ENCODE results near the gene DRAM1. TPM values are rescaled to one million over a fixed set of nuclear protein-coding genes. Genes with fewer than 3 reads are reported as not detected.

DRAM1 gene
- total and polyA plus RNA-seq, 4 experiments from 2014 or later: 0.83 to 2.8 (median 2.5) TPM

DNA sequence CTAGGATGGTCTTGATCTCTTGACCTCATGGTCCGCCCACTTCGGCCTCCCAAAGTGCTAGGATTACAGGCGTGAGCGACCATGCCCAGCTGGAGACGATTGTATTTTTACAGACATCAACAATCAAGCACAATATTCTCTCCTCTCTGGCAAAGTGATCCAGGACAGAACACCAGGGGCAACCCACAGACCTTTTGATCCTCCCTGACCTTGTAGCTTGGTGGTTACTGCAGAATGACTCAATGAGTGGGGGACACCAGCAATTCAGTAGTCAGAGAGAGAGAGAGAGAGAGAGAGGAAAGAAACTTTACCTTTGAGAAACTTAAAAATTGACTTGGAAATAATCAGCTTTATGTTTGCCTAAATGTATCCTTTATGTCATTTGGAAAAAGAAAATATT, 51.2 kb downstream of the DRAM1 start:
- H3K4me3 ChIP-seq (ENCODE audit: low read length in 2 of 2): no peak overlapping the region
- no peaks in the 10 kb centered on the region for H3K36me3 ChIP-seq (ENCODE audit: insufficient read depth, low read length)
- no peaks in the 10 kb centered on the region for H3K4me1 ChIP-seq (ENCODE audit: insufficient read depth, low read length)
- H3K4me3 Mint-ChIP-seq: no peak overlapping the region
- no peaks in the 10 kb centered on the region for H3K9me3 ChIP-seq (ENCODE audit: control insufficient read depth in 1 of 2, low read length in 2 of 2)
- H3K27ac ChIP-seq (ENCODE audit: low read depth, low read length): no peak overlapping the region
- no peaks in the 10 kb centered on the region for H3K9me3 Mint-ChIP-seq
- ChIA-PET POLR2A (ENCODE audit: partially characterized antibody) (no interaction called here), CTCF (ENCODE audit: partially characterized antibody) (interaction anchor here (0.6 to 1.4 kb wide), 3 partner anchors 9 to 98 kb away, joined by 3 read pairs; no protein-coding TSS in a partner anchor)
- H3K36me3 Mint-ChIP-seq: no peaks in the 10 kb centered on the region
- H3K27me3 ChIP-seq (ENCODE audit: insufficient read depth, low read length): no peaks in the 10 kb centered on the region
- intact Hi-C loops (cut with micrococcal nuclease): no loop called here
- no peak for DNase-seq
- peaks cover 7% of the 10 kb centered on the region in 2 donors for H3K27me3 Mint-ChIP-seq
- no peak overlapping the region for H3K27ac Mint-ChIP-seq
- H3K4me1 Mint-ChIP-seq: no peaks in the 10 kb centered on the region

DNA sequence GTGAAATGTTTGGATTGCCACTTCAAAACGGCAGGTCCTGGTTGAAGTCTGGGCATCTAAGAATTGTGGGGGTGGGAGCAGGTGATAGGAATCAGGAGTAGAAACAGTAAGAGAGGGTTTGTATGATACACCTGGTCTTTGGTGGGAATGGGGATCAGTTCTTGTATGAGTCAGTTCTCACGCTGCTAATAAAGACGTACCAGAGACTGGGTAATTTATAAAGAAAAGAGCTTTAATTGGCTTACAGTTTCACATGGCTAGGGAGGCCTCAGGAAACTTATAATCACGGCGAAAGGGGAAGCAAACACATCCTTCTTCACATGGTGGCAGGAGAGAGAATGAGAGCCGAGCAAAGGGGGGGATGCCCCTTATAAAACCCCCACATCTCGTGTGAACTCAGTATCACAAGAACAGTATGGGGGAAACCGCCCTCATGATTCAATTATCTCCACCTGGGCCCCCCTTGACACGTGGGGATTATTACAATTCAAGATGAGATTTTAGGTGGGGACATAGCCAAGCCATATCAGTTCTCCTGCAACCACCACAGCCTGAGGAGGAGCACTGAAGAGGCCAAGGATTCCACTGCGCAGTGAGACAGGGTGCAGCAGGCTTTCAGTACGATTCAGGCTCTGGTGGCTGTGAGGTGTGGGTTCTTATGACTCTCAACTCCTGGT, 52.1 kb downstream of the DRAM1 start:
- Mint-ChIP-seq H3K9me3 (no peaks in the 10 kb centered on the region), H3K4me3 (peak overlapping the region in 1 of 8 donors; percentile 49), H3K4me1 (no peaks in the 10 kb centered on the region), H3K27ac (no peak overlapping the region), H3K36me3 (no peaks in the 10 kb centered on the region), H3K27me3 (peaks cover 7% of the 10 kb centered on the region in 2 donors)
- Histone ChIP-seq H3K4me1 (ENCODE audit: insufficient read depth, low read length) (no peaks in the 10 kb centered on the region), H3K36me3 (ENCODE audit: insufficient read depth, low read length) (no peaks in the 10 kb centered on the region), H3K27ac (ENCODE audit: low read depth, low read length) (no peak overlapping the region), H3K27me3 (ENCODE audit: insufficient read depth, low read length) (no peaks in the 10 kb centered on the region), H3K9me3 (ENCODE audit: control insufficient read depth in 1 of 2, low read length in 2 of 2) (no peaks in the 10 kb centered on the region), H3K4me3 (ENCODE audit: low read length in 2 of 2) (no peak overlapping the region)
- CTCF ChIA-PET (ENCODE audit: partially characterized antibody): interaction anchor here (1.2 to 1.4 kb wide), 2 partner anchors 10 to 12 kb away, joined by 3 read pairs; no protein-coding TSS in a partner anchor
- POLR2A ChIA-PET (ENCODE audit: partially characterized antibody): no interaction called here
- DNase-seq: no peak
- intact Hi-C loops (cut with micrococcal nuclease): no loop called here

DNA sequence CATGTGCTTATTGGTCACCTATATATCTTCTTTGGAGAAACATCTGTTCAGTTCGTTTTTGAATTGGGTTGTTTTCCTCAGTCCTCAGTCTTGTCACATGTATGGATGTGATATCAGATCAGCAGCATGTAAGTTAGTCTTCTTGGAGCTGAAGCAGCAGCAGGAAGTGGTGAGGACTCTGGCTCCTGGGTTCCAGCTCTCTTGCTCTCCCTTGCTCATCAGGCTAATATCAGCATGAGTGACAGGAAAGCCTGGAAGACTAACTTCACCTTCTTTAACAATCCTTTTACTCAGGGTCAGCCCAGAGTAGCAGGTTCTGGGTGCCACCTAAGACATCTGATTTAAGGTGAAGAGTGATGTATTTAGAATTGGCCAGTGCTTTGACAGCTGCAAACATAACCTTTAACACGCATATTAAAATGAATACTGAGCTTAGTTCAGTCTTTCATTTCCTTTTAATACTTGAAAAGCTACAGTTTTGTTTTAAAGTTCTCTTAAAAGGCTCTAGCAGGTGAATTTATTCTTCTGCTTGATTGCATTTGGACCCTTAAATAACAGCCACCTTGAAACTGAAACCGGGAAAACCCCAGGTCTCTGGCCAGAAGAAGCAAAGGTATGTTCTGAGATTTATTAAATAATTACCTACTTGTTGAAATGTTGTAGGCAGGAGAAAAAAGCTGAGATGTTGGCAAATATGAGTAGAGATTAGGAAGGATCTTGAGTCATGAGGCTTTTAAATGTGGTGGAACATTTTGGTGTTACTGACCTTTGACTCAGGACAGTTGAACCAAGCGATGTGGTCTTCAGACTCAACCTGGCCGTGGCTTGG, 54.3 kb downstream of the DRAM1 start:
- peaks cover 10 to 12% of the 10 kb centered on the region in 2 donors for H3K27me3 Mint-ChIP-seq
- H3K27ac Mint-ChIP-seq: no peak overlapping the region
- H3K36me3 Mint-ChIP-seq: no peaks in the 10 kb centered on the region
- no peaks in the 10 kb centered on the region for H3K9me3 Mint-ChIP-seq
- Histone ChIP-seq H3K27me3 (ENCODE audit: insufficient read depth, low read length) (no peaks in the 10 kb centered on the region), H3K9me3 (ENCODE audit: control insufficient read depth in 1 of 2, low read length in 2 of 2) (no peaks in the 10 kb centered on the region), H3K4me3 (ENCODE audit: low read length in 2 of 2) (no peak overlapping the region), H3K27ac (ENCODE audit: low read depth, low read length) (no peak overlapping the region), H3K36me3 (ENCODE audit: insufficient read depth, low read length) (no peaks in the 10 kb centered on the region), H3K4me1 (ENCODE audit: insufficient read depth, low read length) (no peaks in the 10 kb centered on the region)
- ChIA-PET CTCF (ENCODE audit: partially characterized antibody) (no interaction called here), POLR2A (ENCODE audit: partially characterized antibody) (no interaction called here)
- H3K4me3 Mint-ChIP-seq: no peak overlapping the region
- H3K4me1 Mint-ChIP-seq: no peaks in the 10 kb centered on the region
- no peak for DNase-seq
- intact Hi-C loops (cut with micrococcal nuclease): no loop called here

DNA sequence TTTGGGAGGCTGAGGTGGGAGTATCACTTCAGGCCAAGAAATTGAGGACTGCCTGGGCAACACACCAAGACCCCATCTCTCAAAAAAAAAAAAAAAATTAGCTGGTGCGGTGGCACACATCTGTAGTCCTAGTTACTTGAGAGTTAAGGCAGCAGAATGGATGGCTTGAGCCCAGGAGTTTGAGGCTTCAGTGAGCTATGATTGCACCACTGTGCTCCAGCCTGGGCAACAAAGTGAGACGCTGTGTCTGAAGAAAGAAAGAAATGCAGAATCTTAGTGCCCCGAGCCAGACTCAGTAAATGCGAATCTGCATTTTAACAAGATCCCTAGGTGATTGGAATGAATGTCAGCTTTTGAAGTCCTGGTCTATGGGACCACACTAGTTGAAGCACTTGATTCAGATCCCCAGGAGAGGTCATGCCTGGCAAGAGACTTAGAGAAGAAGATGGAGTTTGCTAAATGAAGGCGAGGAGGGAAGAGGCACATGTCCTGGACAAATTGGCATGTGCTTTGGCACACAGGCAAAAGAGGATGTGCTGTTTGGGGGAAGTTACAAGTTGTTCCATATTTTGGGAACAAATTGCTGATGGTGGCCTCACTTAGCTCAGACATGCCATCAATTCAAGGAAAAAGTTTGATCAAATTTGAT, 56.6 kb downstream of the DRAM1 start:
- DNase-seq: no peak
- no peaks in the 10 kb centered on the region for H3K4me1 ChIP-seq (ENCODE audit: insufficient read depth, low read length)
- Mint-ChIP-seq H3K9me3 (no peaks in the 10 kb centered on the region), H3K36me3 (no peaks in the 10 kb centered on the region), H3K27ac (no peak overlapping the region), H3K4me3 (no peak overlapping the region), H3K4me1 (no peaks in the 10 kb centered on the region), H3K27me3 (peaks cover 10 to 12% of the 10 kb centered on the region in 2 donors)
- no peak overlapping the region for H3K27ac ChIP-seq (ENCODE audit: low read depth, low read length)
- H3K4me3 ChIP-seq (ENCODE audit: low read length in 2 of 2): no peak overlapping the region
- H3K36me3 ChIP-seq (ENCODE audit: insufficient read depth, low read length): no peaks in the 10 kb centered on the region
- ChIA-PET CTCF (ENCODE audit: partially characterized antibody) (interaction anchor here (0.9 to 1.0 kb wide), 2 partner anchors 20 to 551 kb away, joined by 3 to 4 read pairs; no protein-coding TSS in a partner anchor), POLR2A (ENCODE audit: partially characterized antibody) (no interaction called here)
- intact Hi-C loops (cut with micrococcal nuclease): no loop called here
- H3K27me3 ChIP-seq (ENCODE audit: insufficient read depth, low read length): no peaks in the 10 kb centered on the region
- H3K9me3 ChIP-seq (ENCODE audit: control insufficient read depth in 1 of 2, low read length in 2 of 2): no peaks in the 10 kb centered on the region

DNA sequence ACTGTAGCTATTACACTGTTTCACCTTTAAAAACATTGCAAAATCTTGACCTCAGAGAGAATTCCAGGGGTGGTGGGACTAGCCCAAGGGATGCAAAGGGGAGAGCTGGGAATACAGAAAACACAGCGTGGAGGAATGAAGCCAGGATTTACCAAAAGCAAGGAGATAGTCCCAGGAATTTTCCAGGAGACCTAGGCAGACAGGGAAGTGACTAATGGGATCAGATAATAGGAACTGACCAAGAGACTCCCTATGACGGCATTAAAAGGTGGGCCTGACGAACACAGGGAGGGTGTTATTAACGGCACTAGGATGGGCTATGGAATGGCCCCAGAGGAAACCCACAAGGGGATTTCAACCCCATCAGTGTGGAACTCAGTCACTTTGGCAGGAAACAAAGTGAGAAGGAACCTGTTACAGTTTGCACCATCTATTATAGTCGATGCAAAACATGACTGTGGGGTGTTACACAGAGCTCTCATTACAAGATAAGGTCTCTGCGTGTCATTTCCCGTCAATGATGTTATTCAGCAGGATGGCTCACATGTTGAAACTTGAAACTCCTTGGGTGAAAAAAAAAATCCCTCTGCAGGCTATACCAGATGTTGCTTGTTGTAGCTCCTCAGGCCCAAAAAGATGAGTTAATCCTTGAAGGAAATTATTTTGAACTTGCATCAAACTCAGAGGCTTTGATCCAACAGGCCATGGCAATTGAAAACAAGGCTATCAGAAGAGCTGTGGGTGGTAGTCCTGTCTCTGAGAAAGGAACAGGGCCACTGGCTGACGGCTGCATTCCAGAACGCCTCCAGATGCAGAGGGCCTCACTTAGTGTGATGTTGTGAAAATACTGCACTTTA, 58.7 kb downstream of the DRAM1 start:
- Histone ChIP-seq H3K27ac (ENCODE audit: low read depth, low read length) (no peak overlapping the region), H3K27me3 (ENCODE audit: insufficient read depth, low read length) (no peaks in the 10 kb centered on the region), H3K36me3 (ENCODE audit: insufficient read depth, low read length) (no peaks in the 10 kb centered on the region), H3K4me3 (ENCODE audit: low read length in 2 of 2) (no peak overlapping the region), H3K4me1 (ENCODE audit: insufficient read depth, low read length) (no peaks in the 10 kb centered on the region), H3K9me3 (ENCODE audit: control insufficient read depth in 1 of 2, low read length in 2 of 2) (no peaks in the 10 kb centered on the region)
- H3K27ac Mint-ChIP-seq: no peak overlapping the region
- H3K27me3 Mint-ChIP-seq: peaks cover 7 to 8% of the 10 kb centered on the region in 2 donors
- no peaks in the 10 kb centered on the region for H3K36me3 Mint-ChIP-seq
- ChIA-PET POLR2A (ENCODE audit: partially characterized antibody) (no interaction called here), CTCF (ENCODE audit: partially characterized antibody) (interaction anchor here (7.1 kb wide), 1 partner anchor 547 kb away, joined by 56 read pairs; no protein-coding TSS in a partner anchor)
- no peak overlapping the region for H3K4me3 Mint-ChIP-seq
- intact Hi-C loops (cut with micrococcal nuclease): no loop called here
- H3K9me3 Mint-ChIP-seq: no peaks in the 10 kb centered on the region
- DNase-seq: no peak
- H3K4me1 Mint-ChIP-seq: peaks cover 0 to 2% (median 0%) of the 10 kb centered on the region in 4 donors

DNA sequence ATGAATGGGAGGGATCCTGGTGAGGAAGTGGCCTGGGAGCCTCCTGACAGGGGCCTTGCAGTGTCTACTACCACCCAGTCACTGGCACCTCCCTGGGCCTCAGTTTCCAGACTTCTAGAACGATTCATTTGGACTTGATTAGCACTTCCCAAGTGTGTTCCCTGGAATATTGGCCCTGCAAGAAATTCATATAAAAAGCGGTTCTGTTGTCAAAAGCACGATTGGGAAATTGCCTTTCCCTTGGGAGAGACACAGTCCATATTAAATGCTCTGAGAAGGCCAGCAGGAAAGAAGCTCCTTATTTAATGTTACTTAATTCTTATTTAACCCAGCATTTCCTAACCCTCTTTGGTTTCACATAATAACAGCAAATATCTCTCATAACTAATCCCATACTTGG, 61.9 kb downstream of the DRAM1 start:
- DNase-seq: no peak
- no peaks in the 10 kb centered on the region for H3K36me3 Mint-ChIP-seq
- H3K4me3 Mint-ChIP-seq: peak overlapping the region in 1 of 8 donors; percentile 2
- ChIA-PET POLR2A (ENCODE audit: partially characterized antibody) (no interaction called here), CTCF (ENCODE audit: partially characterized antibody) (interaction anchor here (0.5 to 7.1 kb wide), 7 partner anchors 11 to 546 kb away, joined by 3 to 56 read pairs (median 5); no protein-coding TSS in a partner anchor)
- Histone ChIP-seq H3K9me3 (ENCODE audit: control insufficient read depth in 1 of 2, low read length in 2 of 2) (no peaks in the 10 kb centered on the region), H3K27ac (ENCODE audit: low read depth, low read length) (no peak overlapping the region), H3K4me3 (ENCODE audit: low read length in 2 of 2) (no peak overlapping the region), H3K36me3 (ENCODE audit: insufficient read depth, low read length) (no peaks in the 10 kb centered on the region), H3K4me1 (ENCODE audit: insufficient read depth, low read length) (no peaks in the 10 kb centered on the region), H3K27me3 (ENCODE audit: insufficient read depth, low read length) (no peaks in the 10 kb centered on the region)
- peaks cover 0 to 2% (median 0%) of the 10 kb centered on the region in 4 donors for H3K4me1 Mint-ChIP-seq
- peaks cover 8% of the 10 kb centered on the region in 2 donors for H3K27me3 Mint-ChIP-seq
- H3K9me3 Mint-ChIP-seq: no peaks in the 10 kb centered on the region
- intact Hi-C loops (cut with micrococcal nuclease): loop anchor here (1.0 kb wide), 1 partner anchor 545 kb away; no protein-coding TSS in a partner anchor
- no peak overlapping the region for H3K27ac Mint-ChIP-seq

Measured in CD4-positive, alpha-beta memory T cell (primary cell).